ENCODE results near the gene CHMP2A. TPM values are rescaled to one million over a fixed set of nuclear protein-coding genes. Genes with fewer than 3 reads are reported as not detected.
A peak's percentile ranks its signal among the peaks of the same experiment; 100 is the strongest.

The CHMP2A gene
- total RNA-seq, 3 donors from 2014 or later, result 74.6 to 157 (median 92.8) TPM

DNA sequence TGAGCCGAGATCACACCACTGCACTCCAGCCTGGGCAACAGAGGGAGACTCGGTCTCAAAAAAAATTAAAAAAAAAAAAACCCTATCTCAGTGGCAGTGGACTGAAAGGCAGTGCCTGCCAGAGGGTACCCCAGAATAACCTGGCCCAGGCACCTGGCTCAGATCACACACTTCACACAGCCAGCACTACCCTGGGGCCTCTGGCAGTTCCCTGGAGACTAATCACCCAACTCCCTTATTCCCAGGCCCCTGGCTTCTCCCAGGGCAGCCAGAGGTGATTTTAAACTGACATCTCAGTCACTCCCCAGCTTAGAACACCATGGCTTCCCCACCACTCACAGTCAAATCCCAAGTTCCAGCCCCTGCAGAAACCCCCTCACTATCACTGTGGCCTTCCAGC is 39.6 kb downstream of the CHMP2A start:
- intact Hi-C loops (cut with DNase I; ENCODE audit: low total_unique reads), result no loop called here
- H3K4me1 ChIP-seq, result peaks cover 9 to 21% of the 10 kb centered on the region in 2 donors
- H3K9me3 ChIP-seq, result no peaks in the 10 kb centered on the region
- no peaks in the 10 kb centered on the region for H3K27me3 ChIP-seq
- H3K36me3 ChIP-seq, result no peaks in the 10 kb centered on the region
- TF ChIP-seq POLR2A (IDR thresholded peaks at IDR 0.05), result no peak
- TF ChIP-seq, protein P1, sequence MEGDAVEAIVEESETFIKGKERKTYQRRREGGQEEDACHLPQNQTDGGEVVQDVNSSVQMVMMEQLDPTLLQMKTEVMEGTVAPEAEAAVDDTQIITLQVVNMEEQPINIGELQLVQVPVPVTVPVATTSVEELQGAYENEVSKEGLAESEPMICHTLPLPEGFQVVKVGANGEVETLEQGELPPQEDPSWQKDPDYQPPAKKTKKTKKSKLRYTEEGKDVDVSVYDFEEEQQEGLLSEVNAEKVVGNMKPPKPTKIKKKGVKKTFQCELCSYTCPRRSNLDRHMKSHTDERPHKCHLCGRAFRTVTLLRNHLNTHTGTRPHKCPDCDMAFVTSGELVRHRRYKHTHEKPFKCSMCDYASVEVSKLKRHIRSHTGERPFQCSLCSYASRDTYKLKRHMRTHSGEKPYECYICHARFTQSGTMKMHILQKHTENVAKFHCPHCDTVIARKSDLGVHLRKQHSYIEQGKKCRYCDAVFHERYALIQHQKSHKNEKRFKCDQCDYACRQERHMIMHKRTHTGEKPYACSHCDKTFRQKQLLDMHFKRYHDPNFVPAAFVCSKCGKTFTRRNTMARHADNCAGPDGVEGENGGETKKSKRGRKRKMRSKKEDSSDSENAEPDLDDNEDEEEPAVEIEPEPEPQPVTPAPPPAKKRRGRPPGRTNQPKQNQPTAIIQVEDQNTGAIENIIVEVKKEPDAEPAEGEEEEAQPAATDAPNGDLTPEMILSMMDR (IDR thresholded peaks at IDR 0.05), result no peak
- no peak for TF ChIP-seq POLR2AphosphoS5 (IDR thresholded peaks at IDR 0.05)
- H3K4me3 ChIP-seq, result no peak overlapping the region
- H3K27ac ChIP-seq, result no peak overlapping the region
- no peak for DNase-seq (ENCODE audit: low spot score in 2 of 2)

DNA sequence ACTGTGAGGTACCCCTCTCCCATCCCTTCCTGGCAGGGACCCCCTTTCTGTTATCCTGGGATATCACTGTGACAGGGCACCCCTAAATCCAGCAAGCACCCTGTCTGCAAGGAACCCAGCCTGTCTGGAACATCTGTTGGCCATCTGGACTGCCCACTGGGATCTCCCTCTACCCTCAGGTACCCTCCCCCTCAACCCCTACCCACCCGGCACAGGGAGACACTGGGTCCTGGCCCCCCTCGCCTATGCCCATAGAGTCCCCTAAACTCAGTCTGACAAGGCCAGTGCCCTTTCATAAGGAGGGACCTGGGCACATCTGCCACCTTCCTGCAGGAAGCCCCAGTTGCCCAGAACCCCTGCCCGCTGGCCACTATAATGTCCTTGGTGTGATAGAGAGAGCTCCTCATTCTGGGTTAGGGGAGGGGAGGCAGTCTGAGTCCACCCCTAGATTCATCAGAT is 40.3 kb downstream of the CHMP2A start:
- peak overlapping the region; percentile 31 to 70 (median 54) for H3K4me3 ChIP-seq
- TF ChIP-seq, protein P1 (IDR thresholded peaks at IDR 0.05), result no peak
- no peaks in the 10 kb centered on the region for H3K9me3 ChIP-seq
- H3K27me3 ChIP-seq, result no peaks in the 10 kb centered on the region
- DNase-seq (ENCODE audit: low spot score in 2 of 2), result no peak
- H3K36me3 ChIP-seq, result no peaks in the 10 kb centered on the region
- intact Hi-C loops (cut with DNase I; ENCODE audit: low total_unique reads), result no loop called here
- H3K27ac ChIP-seq, result peak overlapping the region; percentile 85 to 90
- H3K4me1 ChIP-seq, result peaks cover 9 to 21% of the 10 kb centered on the region in 2 donors

DNA sequence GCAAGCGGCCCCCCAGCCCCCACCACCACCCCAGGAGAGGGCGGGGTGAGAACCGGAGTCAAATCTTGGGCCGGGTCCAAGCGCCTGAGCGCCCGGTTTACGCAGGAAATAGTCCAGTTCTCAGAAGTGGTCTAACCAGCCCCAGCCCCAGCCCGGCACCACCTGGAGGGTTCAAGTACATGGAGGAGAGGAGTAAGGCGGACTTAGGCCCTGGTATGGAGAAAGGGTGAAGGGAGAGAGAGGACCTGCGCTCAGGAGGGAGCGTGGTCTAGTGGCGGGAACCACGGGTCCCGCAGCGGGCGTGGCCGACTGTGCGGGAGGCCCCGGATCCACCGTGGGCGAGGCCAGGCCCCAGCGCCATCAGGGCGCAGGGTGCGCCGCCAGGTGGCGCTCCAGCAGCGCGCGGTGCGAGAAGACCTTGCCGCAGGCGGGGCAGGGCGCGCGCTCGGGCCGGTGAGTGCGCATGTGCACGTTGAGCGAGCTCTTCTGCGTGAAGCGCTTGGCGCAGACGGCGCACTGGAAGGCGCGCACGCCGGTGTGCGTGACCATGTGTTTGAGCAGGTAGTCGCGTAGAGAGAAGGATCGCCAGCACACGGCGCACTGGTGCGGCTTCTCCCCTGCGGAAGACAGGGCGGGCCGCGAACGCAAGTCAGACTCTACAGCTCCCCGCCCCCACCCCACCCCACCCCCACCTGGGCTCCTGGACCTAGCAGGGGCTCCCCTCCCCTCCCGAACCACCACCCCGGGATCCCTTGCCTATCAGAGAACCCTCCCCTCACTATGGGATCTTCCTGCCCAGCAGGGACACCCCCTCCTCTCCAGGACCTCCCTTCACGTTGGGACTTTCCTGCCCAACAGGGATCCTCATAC is 41.0 kb downstream of the CHMP2A start:
- Histone ChIP-seq H3K36me3 (no peaks in the 10 kb centered on the region), H3K9me3 (no peaks in the 10 kb centered on the region), H3K4me3 (peak overlapping the region; percentile 31 to 70 (median 54)), H3K4me1 (peaks cover 9 to 21% of the 10 kb centered on the region in 2 donors), H3K27ac (peak overlapping the region; percentile 85 to 90), H3K27me3 (no peaks in the 10 kb centered on the region)
- intact Hi-C loops (cut with DNase I; ENCODE audit: low total_unique reads), result no loop called here
- peak; percentile 75 to 91 for DNase-seq (ENCODE audit: low spot score in 2 of 2)
- TF ChIP-seq POLR2AphosphoS5 (IDR thresholded peaks at IDR 0.05), result peak; percentile 66 to 81 (median 74)
- no peak for TF ChIP-seq POLR2A (IDR thresholded peaks at IDR 0.05)
- TF ChIP-seq, protein P1 (IDR thresholded peaks at IDR 0.05), result peak; percentile 71 to 93 (median 74)

DNA sequence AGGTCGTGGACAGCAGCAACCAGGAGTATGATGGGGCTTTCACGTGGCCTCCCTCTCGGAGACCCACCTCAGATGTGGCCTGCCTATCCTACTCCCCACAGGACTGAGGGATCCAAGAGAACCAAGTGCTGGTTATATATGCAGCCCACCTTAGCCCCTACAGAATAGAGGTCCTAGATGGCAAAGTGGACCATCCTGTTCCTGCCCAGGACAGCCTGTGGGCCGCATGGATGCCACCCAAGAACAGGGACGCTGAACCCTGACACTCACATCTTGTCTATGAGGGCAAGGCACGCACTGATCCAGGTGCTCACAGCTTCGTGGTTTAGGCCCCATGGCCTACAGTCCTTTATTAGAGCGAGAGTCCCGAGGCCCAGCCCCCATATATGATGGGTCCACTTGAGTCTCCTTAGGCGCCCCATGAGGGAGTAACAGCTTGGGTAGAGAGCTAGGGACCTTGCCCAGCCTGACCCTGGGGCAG is 41.7 kb downstream of the CHMP2A start:
- TF ChIP-seq POLR2A (IDR thresholded peaks at IDR 0.05) (no peak), POLR2AphosphoS5 (IDR thresholded peaks at IDR 0.05) (no peak)
- TF ChIP-seq, protein P1 (IDR thresholded peaks at IDR 0.05), result no peak
- intact Hi-C loops (cut with DNase I; ENCODE audit: low total_unique reads), result no loop called here
- peak overlapping the region; percentile 85 to 90 for H3K27ac ChIP-seq
- H3K4me3 ChIP-seq, result peak overlapping the region in 2 of 3 donors; percentile 54 to 70
- no peaks in the 10 kb centered on the region for H3K27me3 ChIP-seq
- no peak for DNase-seq (ENCODE audit: low spot score in 2 of 2)
- no peaks in the 10 kb centered on the region for H3K36me3 ChIP-seq
- H3K4me1 ChIP-seq, result peaks cover 7 to 14% of the 10 kb centered on the region in 2 donors
- no peaks in the 10 kb centered on the region for H3K9me3 ChIP-seq

All from breast epithelium (tissue), 4 donors.